CD8-positive, alpha-beta memory T cell (primary cell): ENCODE measurements around the gene WASF2. TPM values are rescaled to one million over a fixed set of nuclear protein-coding genes. Genes with fewer than 3 reads are reported as not detected.

Experiments used
- CTCF ChIA-PET: fragments of 350-600 bp; sonication (Branson Sonifier 250); formaldehyde crosslinking; loops from one replicate; lab custom pipeline; 2021; ENCODE audit warnings: antibody characterized with exemption; lab: Charles Lee
- POLR2A ChIA-PET: fragments of 350-600 bp; sonication (Branson Sonifier 250); formaldehyde crosslinking; loops from one replicate; lab custom pipeline; 2021; ENCODE audit warnings: antibody characterized with exemption; lab: Charles Lee
- DNase-seq, 5 donors: peaks; one replicate each; pipeline versions ENCODE4 v3.0.0 to v3.0.0-alpha.2; 2020 to 2022; ENCODE audit warnings: mixed read lengths in 1 of 5
- H3K27ac ChIP-seq: one replicate; pipeline ENCODE4 v1.7.0; 2013; ENCODE audit warnings: low read depth, mild to moderate bottlenecking, low read length, moderate library complexity
- H3K27me3 ChIP-seq: 2 replicates; pipeline ENCODE4 v1.7.0; 2013; ENCODE audit warnings: low read length, mild to moderate bottlenecking; ENCODE audit not compliant: insufficient read depth, poor library complexity, severe bottlenecking
- H3K36me3 ChIP-seq: 2 replicates; pipeline ENCODE4 v1.7.0; 2013; ENCODE audit warnings: mild to moderate bottlenecking, low read length, moderate library complexity; ENCODE audit not compliant: insufficient read depth
- H3K4me1 ChIP-seq: 2 replicates; pipeline ENCODE4 v1.7.0; 2013; ENCODE audit warnings: mild to moderate bottlenecking, low read length, moderate library complexity; ENCODE audit not compliant: insufficient read depth
- H3K4me3 ChIP-seq: 2 replicates; pipeline ENCODE4 v1.7.0; 2013; ENCODE audit warnings: mild to moderate bottlenecking, low read length
- H3K9me3 ChIP-seq: 2 replicates; pipeline ENCODE4 v1.7.0; 2013; ENCODE audit warnings: mild to moderate bottlenecking, low read length
- H3K27ac Mint-ChIP-seq, 8 donors: one replicate each; pipeline ENCODE4 v1.8.0; 2020 to 2021; ENCODE audit warnings: mixed read lengths in 8 of 8, mild to moderate bottlenecking in 6 of 8, inconsistent platforms in 3 of 8, moderate library complexity in 3 of 8
- H3K27me3 Mint-ChIP-seq, 2 donors: one replicate each; pipeline ENCODE4 v1.8.0; 2020 to 2021; ENCODE audit warnings: mixed read lengths in 2 of 2, mild to moderate bottlenecking in 1 of 2, moderate library complexity in 1 of 2
- H3K36me3 Mint-ChIP-seq, 3 donors: one replicate each; pipeline ENCODE4 v1.8.0; 2020 to 2021; ENCODE audit warnings: mixed read lengths in 3 of 3, inconsistent platforms in 1 of 3, mild to moderate bottlenecking in 1 of 3
- H3K4me1 Mint-ChIP-seq, 3 donors: one replicate each; pipeline ENCODE4 v1.8.0; 2020 to 2021; ENCODE audit warnings: mixed read lengths in 3 of 3, inconsistent platforms in 1 of 3, mild to moderate bottlenecking in 1 of 3
- H3K4me3 Mint-ChIP-seq, 7 donors: one replicate each; pipeline ENCODE4 v1.8.0; 2020 to 2021; ENCODE audit warnings: mixed read lengths in 7 of 7, mild to moderate bottlenecking in 6 of 7, moderate library complexity in 4 of 7, inconsistent platforms in 2 of 7
- H3K9me3 Mint-ChIP-seq, 5 donors: one replicate each; pipeline ENCODE4 v1.8.0; 2020 to 2022; ENCODE audit warnings: mixed read lengths in 5 of 5, mild to moderate bottlenecking in 3 of 5, moderate library complexity in 2 of 5, inconsistent platforms in 1 of 5
- polyA plus RNA-seq: library from polyadenylated mRNA; unstranded; fragments of 300-500 nt; fragmentation: Illumina TruSeq; gene quantifications from one replicate; pipeline ENCODE4 v1.2.3, GENCODE V29; 2021
- total RNA-seq, 2 experiments: library from RNA; stranded (reverse); gene quantifications; one replicate each; pipeline ENCODE4 v1.2.3, GENCODE V29; 2021

WASF2 gene
- total and polyA plus RNA-seq, 3 experiments from 2014 or later = 64.1 to 128 (median 120) TPM

DNA sequence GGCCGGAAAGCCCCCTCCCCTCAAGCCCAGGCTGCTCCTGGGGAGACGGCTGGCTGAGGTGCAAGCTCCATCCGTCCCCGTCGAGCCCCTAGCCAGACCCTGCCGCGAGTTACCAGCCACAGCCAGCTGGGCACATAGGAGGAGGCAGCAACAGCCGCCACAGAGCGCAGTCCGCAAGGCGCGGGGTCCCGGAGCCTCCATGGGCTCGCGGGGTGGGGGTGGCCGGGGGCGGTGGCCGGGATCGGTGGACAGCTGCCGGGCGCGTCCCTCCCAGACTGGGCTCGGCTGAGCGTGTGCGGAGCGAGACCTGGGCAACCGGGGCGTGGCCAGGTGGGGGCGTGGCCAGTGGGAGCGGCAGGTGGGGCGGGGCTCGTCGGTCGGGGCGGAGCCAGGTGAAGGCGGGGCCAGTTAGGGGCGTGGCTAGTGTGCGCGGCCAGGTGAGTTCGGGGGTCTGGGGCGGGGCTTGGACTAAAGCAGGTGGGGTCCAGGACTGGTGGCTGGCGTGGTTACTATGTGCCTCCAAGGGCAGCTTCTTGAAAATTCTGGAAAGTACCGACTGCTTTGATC is 106.8 kb downstream of the WASF2 start, which contains the start of gene CD164L2:
Gene CD164L2, minus strand, starts transcription at position 295 of the 567 bp plus-strand sequence. Its CDS starts 94 bp downstream, at position 201.
- Histone ChIP-seq H3K4me1 (no peaks in the 10 kb centered on the region), H3K27ac (no peak within 1 kb of the TSS), H3K27me3 (no peaks in the 10 kb centered on the region), H3K4me3 (no peak within 1 kb of the TSS), H3K9me3 (no peaks in the 10 kb centered on the region), H3K36me3 (no peaks in the 10 kb centered on the region)
- Mint-ChIP-seq H3K27me3 (peaks cover 2 to 8% of the 10 kb centered on the region in 2 donors), H3K36me3 (no peaks in the 10 kb centered on the region), H3K27ac (no peak within 1 kb of the TSS), H3K4me1 (no peaks in the 10 kb centered on the region), H3K9me3 (no peaks in the 10 kb centered on the region), H3K4me3 (no peak within 1 kb of the TSS)
- POLR2A ChIA-PET = interaction anchor here (0.6 kb wide), 1 partner anchor 82 kb away, joined by 3 read pairs; no protein-coding TSS in a partner anchor
- DNase-seq = peak in 3 of 5 donors; percentile 27 to 60 (median 36)
- CTCF ChIA-PET = interaction anchor here (1.0 to 10.2 kb wide), 8 partner anchors 9 to 85 kb away, joined by 3 to 205 read pairs (median 4); partner anchors contain the start of gene MAP3K6

GRCh38 chr1:27381969-27382762 is 107.8 kb downstream of the WASF2 start:
- Histone ChIP-seq H3K4me3 (no peak overlapping the region), H3K4me1 (no peaks in the 10 kb centered on the region), H3K9me3 (no peaks in the 10 kb centered on the region), H3K27ac (no peak overlapping the region), H3K27me3 (no peaks in the 10 kb centered on the region), H3K36me3 (no peaks in the 10 kb centered on the region)
- DNase-seq = no peak
- H3K4me1 Mint-ChIP-seq = no peaks in the 10 kb centered on the region
- ChIA-PET CTCF (interaction anchor here (1.0 to 10.2 kb wide), 10 partner anchors 10 to 226 kb away, joined by 3 to 205 read pairs (median 4); partner anchors contain the start of gene MAP3K6), POLR2A (no interaction called here)
- peaks cover 3 to 8% of the 10 kb centered on the region in 2 donors for H3K27me3 Mint-ChIP-seq
- no peak overlapping the region for H3K27ac Mint-ChIP-seq
- H3K9me3 Mint-ChIP-seq = no peaks in the 10 kb centered on the region
- no peak overlapping the region for H3K4me3 Mint-ChIP-seq
- no peaks in the 10 kb centered on the region for H3K36me3 Mint-ChIP-seq

- H3K27ac Mint-ChIP-seq = peak overlapping the region in 1 of 8 donors; percentile 94
- H3K36me3 Mint-ChIP-seq = no peaks in the 10 kb centered on the region
- Histone ChIP-seq H3K4me1 (no peaks in the 10 kb centered on the region), H3K36me3 (no peaks in the 10 kb centered on the region), H3K27me3 (no peaks in the 10 kb centered on the region), H3K27ac (no peak overlapping the region), H3K4me3 (no peak overlapping the region), H3K9me3 (no peaks in the 10 kb centered on the region)
- H3K9me3 Mint-ChIP-seq = no peaks in the 10 kb centered on the region
- DNase-seq = no peak
- CTCF ChIA-PET = interaction anchor here (1.1 to 3.9 kb wide), 5 partner anchors 10 to 227 kb away, joined by 3 to 20 read pairs (median 8); partner anchors contain the start of gene MAP3K6
- no peak overlapping the region for H3K4me3 Mint-ChIP-seq
- H3K4me1 Mint-ChIP-seq = no peaks in the 10 kb centered on the region
- H3K27me3 Mint-ChIP-seq = peaks cover 2 to 4% of the 10 kb centered on the region in 2 donors
- POLR2A ChIA-PET = interaction anchor here (0.5 to 0.7 kb wide), 2 partner anchors 15 to 91 kb away, joined by 3 to 5 read pairs; no protein-coding TSS in a partner anchor
Observed at GRCh38 chr1:27380766-27381733, 108.9 kb downstream of the WASF2 start.

- no peaks in the 10 kb centered on the region for H3K9me3 Mint-ChIP-seq
- ChIA-PET CTCF (interaction anchor here (2.5 kb wide), 1 partner anchor 47 kb away, joined by 10 read pairs; no protein-coding TSS in a partner anchor), POLR2A (no interaction called here)
- no peaks in the 10 kb centered on the region for H3K36me3 Mint-ChIP-seq
- no peaks in the 10 kb centered on the region for H3K27me3 ChIP-seq
- no peaks in the 10 kb centered on the region for H3K4me1 Mint-ChIP-seq
- H3K27me3 Mint-ChIP-seq = peaks cover 2 to 7% of the 10 kb centered on the region in 2 donors
- no peak overlapping the region for H3K4me3 ChIP-seq
- peak overlapping the region in 1 of 8 donors; percentile 69 for H3K27ac Mint-ChIP-seq
- H3K9me3 ChIP-seq = no peaks in the 10 kb centered on the region
- no peaks in the 10 kb centered on the region for H3K4me1 ChIP-seq
- no peak for DNase-seq
- H3K36me3 ChIP-seq = no peaks in the 10 kb centered on the region
- no peak overlapping the region for H3K4me3 Mint-ChIP-seq
- no peak overlapping the region for H3K27ac ChIP-seq
Observed at GRCh38 chr1:27380224-27380623, 109.7 kb downstream of the WASF2 start.

DNA sequence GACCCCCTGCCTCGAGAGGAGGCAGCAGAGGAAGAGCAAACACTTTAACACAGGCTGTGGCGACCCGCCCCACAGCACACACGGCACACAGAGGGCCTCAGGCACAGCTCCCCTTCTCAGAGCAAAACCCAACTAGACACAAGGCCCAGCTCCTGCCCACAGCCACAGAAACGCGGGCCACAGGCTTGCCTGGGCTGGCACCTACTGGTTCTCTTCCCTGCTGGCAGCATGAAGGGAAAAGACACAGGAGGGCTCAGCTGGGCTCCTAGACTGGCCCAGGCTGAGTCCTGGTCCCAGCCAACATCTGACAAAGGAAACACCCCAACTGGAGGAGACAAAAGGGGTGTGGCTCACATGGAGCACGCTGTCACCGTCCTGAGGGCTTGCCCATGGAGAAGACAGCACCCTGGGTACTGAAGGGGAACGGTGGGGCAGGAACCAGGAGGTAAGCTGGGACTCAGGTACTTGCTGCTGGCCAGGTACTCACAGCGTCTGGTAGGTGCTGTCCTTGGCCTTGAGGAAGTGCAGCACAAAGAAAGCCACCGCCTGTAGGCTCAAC is 110.3 kb downstream of the WASF2 start:
- DNase-seq = no peak
- ChIA-PET CTCF (no interaction called here), POLR2A (no interaction called here)
- no peaks in the 10 kb centered on the region for H3K9me3 ChIP-seq
- Mint-ChIP-seq H3K36me3 (no peaks in the 10 kb centered on the region), H3K9me3 (no peaks in the 10 kb centered on the region), H3K4me3 (no peak overlapping the region), H3K27ac (no peak overlapping the region), H3K4me1 (no peaks in the 10 kb centered on the region), H3K27me3 (peaks cover 4 to 7% of the 10 kb centered on the region in 2 donors)
- no peak overlapping the region for H3K4me3 ChIP-seq
- H3K27ac ChIP-seq = no peak overlapping the region
- H3K4me1 ChIP-seq = no peaks in the 10 kb centered on the region
- no peaks in the 10 kb centered on the region for H3K36me3 ChIP-seq
- no peaks in the 10 kb centered on the region for H3K27me3 ChIP-seq

- no peaks in the 10 kb centered on the region for H3K4me1 ChIP-seq
- POLR2A ChIA-PET = no interaction called here
- Mint-ChIP-seq H3K27ac (no peak overlapping the region), H3K4me3 (no peak overlapping the region), H3K4me1 (no peaks in the 10 kb centered on the region), H3K9me3 (no peaks in the 10 kb centered on the region), H3K36me3 (no peaks in the 10 kb centered on the region), H3K27me3 (peaks cover 4 to 7% of the 10 kb centered on the region in 2 donors)
- H3K27me3 ChIP-seq = no peaks in the 10 kb centered on the region
- CTCF ChIA-PET = interaction anchor here (1.2 to 1.4 kb wide), 2 partner anchors 10 to 17 kb away, joined by 3 to 5 read pairs; no protein-coding TSS in a partner anchor
- no peak for DNase-seq
- no peak overlapping the region for H3K4me3 ChIP-seq
- no peak overlapping the region for H3K27ac ChIP-seq
- H3K9me3 ChIP-seq = no peaks in the 10 kb centered on the region
- H3K36me3 ChIP-seq = no peaks in the 10 kb centered on the region
Observed at GRCh38 chr1:27377760-27378495, 112.0 kb downstream of the WASF2 start.
